Heart right ventricle (tissue), 16 donors: ENCODE results near the gene ARHGAP12. TPM values are rescaled to one million over a fixed set of nuclear protein-coding genes. Genes with fewer than 3 reads are reported as not detected.

Experiments
- ATAC-seq, 8 donors: fragments of 200-7000 bp; cut with Tn5 transposase; one replicate each; pipeline ENCODE4 v1.9.1; 2020; ENCODE audit warnings: mild to moderate bottlenecking in 8 of 8, moderate library complexity in 8 of 8, moderate number of reproducible peaks in 1 of 8
- DNase-seq, 2 donors: peaks; one replicate each; pipeline ENCODE4 v3.0.0-alpha.2; 2020
- H3K27ac ChIP-seq, 10 donors: fragments of 200-600 bp; sonication (generic) in 2 of 10; one replicate each; pipeline versions ENCODE4 v1.5.0 to v1.8.0; 2020 to 2022; ENCODE audit warnings: mild to moderate bottlenecking in 3 of 10
- H3K27me3 ChIP-seq, 7 donors: fragments of 200-600 bp; one replicate each; pipeline ENCODE4 v1.8.0; 2021 to 2022; ENCODE audit warnings: mild to moderate bottlenecking in 2 of 7
- H3K36me3 ChIP-seq, 9 donors: fragments of 200-600 bp; sonication (generic) in 1 of 9; one replicate each; pipeline versions ENCODE4 v1.5.0 to v1.8.0; 2020 to 2022; ENCODE audit warnings: mild to moderate bottlenecking in 2 of 9
- H3K4me1 ChIP-seq, 9 donors: fragments of 200-600 bp; sonication (generic) in 1 of 9; one replicate each; pipeline versions ENCODE4 v1.5.0 to v1.8.0; 2020 to 2022; ENCODE audit warnings: mild to moderate bottlenecking in 4 of 9
- H3K4me3 ChIP-seq, 10 donors: fragments of 200-600 bp; sonication (generic) in 2 of 10; one replicate each; pipeline versions ENCODE4 v1.5.0 to v1.8.0; 2020 to 2022; ENCODE audit warnings: mild to moderate bottlenecking in 7 of 10, moderate library complexity in 2 of 10
- H3K9me3 ChIP-seq, 11 donors: fragments of 200-600 bp in 10 of 11; sonication (generic) in 2 of 11; one replicate each; pipeline versions ENCODE4 v1.5.0 to v1.8.0; 2013 to 2022; ENCODE audit warnings: mild to moderate bottlenecking in 2 of 11, control low read depth in 1 of 11, moderate library complexity in 1 of 11
- WGBS, 2 donors: extraction: QIAGEN DNeasy Blood & Tissue Kit; methylation state at CpG; one replicate each; pipeline ENCODE4 v1.1.7; 2013; ENCODE audit warnings: inconsistent platforms in 1 of 2; 5-methylcytosine and 5-hydroxymethylcytosine counted together
- intact Hi-C, 10 donors: fragments of 100-400 bp; cut with DNase I; formaldehyde crosslinking; loops; one replicate each; pipeline versions ENCODE4 v1.11.1 to v1.14.2; 2022
- polyA plus RNA-seq, 2 donors: library from polyadenylated mRNA; stranded (reverse); fragments of 200-250 nt; gene quantifications; one replicate each; pipeline ENCODE4 v1.2.3, GENCODE V29; 2013
- total RNA-seq, 10 donors: library from RNA; stranded (reverse); fragmentation: NEBNext Ultra II Directional in 3 of 10; extraction: Animal tissue kit (Norgen Biotek cat#: 25700) in 3 of 10; gene quantifications; one replicate each; pipeline versions ENCODE4 v1.2.1 to v1.2.4, GENCODE V29; 2021 to 2023
- TF ChIP-seq, protein P1 (sequence below), 9 donors: fragments of 200-600 bp; sonication (generic) in 2 of 9; IDR thresholded peaks; one replicate each; pipeline versions ENCODE4 v1.5.0 to v1.8.0; 2021 to 2022; ENCODE audit warnings: antibody characterized with exemption in 9 of 9, mild to moderate bottlenecking in 5 of 9, moderate library complexity in 1 of 9
- donor health status: Arrhythmogenic right ventricular cardiomyopathy.
- donor health status: ischemic (EF 13 %, LVEDD 7.1; RV severe dilation, severe dysfunction).
- donor health status: healthy with polysubstance abuse.
- donor health status: DM: no; HTN: yes; CAD: no.
- donor health status: DM: no; HTN: no; CAD: no.
- donor health status: ischemic (EF 25% LVEDD 6.9; RV normal size, moderate dysfunction).
- donor health status: ischemic (EF 25% LVEDD 5.7; RV mildly dilated, moderate dysfunction).
- donor health status: healthy.
- donor health status: DM: yes; HTN: yes; CAD: no.
- donor health status: Ischemic cardiomyopathy.
- donor health status: ischemic (EF 35%, LVEDD 5.7; RV mildly dilated, moderate dysfunction).
- donor health status: nonischemic (EF 11% LVEDD 7.7; RV severe dilation, severe dysfunction).
- donor health status: DM: yes; HTN: yes; CAD: no.
- donor health status: PGD.
- donor health status: ischemic (EF 29% LVEDD 5.4; RV normal size, mild dysfunction).
- donor health status: nonischemic (EF 23%, LVEDD 6.1; RV moderate dilation, normal function).

ARHGAP12 gene
- total and polyA plus RNA-seq, 12 donors = 7.6 to 35.2 (median 21.0) TPM

- ATAC-seq (no peak), DNase-seq (no peak)
- intact Hi-C loops = loop anchor here in 1 of 10 donors (5.0 kb wide), 1 partner anchor 1051 kb away; no protein-coding TSS in a partner anchor
- Histone ChIP-seq H3K4me1 (peaks cover 0 to 6% (median 0%) of the 10 kb centered on the region in 9 donors), H3K27me3 (no peaks in the 10 kb centered on the region), H3K27ac (no peak overlapping the region), H3K4me3 (no peak overlapping the region), H3K36me3 (no peaks in the 10 kb centered on the region), H3K9me3 (peaks cover 0 to 14% (median 0%) of the 10 kb centered on the region in 11 donors)
- TF ChIP-seq, protein P1, sequence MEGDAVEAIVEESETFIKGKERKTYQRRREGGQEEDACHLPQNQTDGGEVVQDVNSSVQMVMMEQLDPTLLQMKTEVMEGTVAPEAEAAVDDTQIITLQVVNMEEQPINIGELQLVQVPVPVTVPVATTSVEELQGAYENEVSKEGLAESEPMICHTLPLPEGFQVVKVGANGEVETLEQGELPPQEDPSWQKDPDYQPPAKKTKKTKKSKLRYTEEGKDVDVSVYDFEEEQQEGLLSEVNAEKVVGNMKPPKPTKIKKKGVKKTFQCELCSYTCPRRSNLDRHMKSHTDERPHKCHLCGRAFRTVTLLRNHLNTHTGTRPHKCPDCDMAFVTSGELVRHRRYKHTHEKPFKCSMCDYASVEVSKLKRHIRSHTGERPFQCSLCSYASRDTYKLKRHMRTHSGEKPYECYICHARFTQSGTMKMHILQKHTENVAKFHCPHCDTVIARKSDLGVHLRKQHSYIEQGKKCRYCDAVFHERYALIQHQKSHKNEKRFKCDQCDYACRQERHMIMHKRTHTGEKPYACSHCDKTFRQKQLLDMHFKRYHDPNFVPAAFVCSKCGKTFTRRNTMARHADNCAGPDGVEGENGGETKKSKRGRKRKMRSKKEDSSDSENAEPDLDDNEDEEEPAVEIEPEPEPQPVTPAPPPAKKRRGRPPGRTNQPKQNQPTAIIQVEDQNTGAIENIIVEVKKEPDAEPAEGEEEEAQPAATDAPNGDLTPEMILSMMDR (IDR thresholded peaks at IDR 0.05) = no peak
These were observed 24.4 kb upstream of the ARHGAP12 start for GRCh38 chr10:31953080-31953479.

DNA sequence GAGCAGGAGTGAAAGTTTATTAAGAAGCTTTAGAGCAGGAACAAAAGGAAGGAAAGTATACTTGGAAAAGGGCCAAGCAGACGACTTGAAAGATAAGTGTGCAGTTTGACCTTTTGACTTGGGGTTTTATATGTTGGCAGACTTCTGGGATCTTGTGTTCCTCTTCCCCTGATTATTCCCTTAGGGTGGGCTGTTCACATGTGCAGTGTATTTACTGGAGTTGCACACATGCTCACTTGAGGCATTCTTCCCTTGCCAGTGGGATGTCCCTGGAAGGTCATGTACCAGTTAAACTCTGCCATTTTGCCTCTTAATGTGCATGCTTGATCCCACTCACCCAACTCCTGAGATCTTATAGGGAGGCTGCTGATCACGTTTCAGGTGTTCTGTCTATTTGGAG is 23.4 kb upstream of the ARHGAP12 start:
- DNase-seq (no peak), ATAC-seq (no peak)
- H3K9me3 ChIP-seq = peaks cover 0 to 14% (median 0%) of the 10 kb centered on the region in 11 donors
- H3K27me3 ChIP-seq = no peaks in the 10 kb centered on the region
- H3K4me3 ChIP-seq = no peak overlapping the region
- H3K36me3 ChIP-seq = no peaks in the 10 kb centered on the region
- H3K4me1 ChIP-seq = peaks cover 0 to 16% (median 0%) of the 10 kb centered on the region in 9 donors
- 32 to 42% methylated on average over 2 of the region's 2 CpGs for WGBS, 2 donors
- intact Hi-C loops = loop anchor here in 1 of 10 donors (5.0 kb wide), 1 partner anchor 1050 kb away; no protein-coding TSS in a partner anchor
- TF ChIP-seq, protein P1 (IDR thresholded peaks at IDR 0.05) = no peak
- H3K27ac ChIP-seq = no peak overlapping the region

DNA sequence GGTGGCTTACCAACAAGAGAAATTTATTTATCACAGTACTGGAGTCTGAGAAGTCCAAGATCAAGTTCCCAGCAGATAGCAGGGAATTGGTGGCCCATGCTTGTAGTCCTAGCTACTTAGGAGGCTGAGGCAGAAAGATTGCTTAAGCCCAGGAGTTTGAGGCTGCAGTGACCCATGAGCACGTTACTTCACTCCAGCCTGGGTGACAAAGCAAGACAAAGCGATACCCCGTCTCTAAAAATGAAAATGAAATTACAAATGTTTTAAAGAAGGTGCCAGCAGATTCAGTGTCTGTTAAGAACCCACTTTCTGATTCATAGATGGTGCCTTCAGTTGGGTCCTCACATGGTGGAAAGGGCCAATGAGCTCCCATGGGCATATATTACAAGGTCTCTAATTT is 20.6 kb upstream of the ARHGAP12 start:
- H3K27ac ChIP-seq = no peak overlapping the region
- intact Hi-C loops = loop anchor here in 6 of 10 donors (5.0 to 10.0 kb wide), 3 partner anchors 84 to 1227 kb away; no protein-coding TSS in a partner anchor
- 89 to 90% methylated on average over 3 of the region's 3 CpGs for WGBS, 2 donors
- TF ChIP-seq, protein P1 (IDR thresholded peaks at IDR 0.05) = no peak
- H3K4me1 ChIP-seq = peaks cover 0 to 31% (median 3%) of the 10 kb centered on the region in 9 donors
- peaks cover 0 to 8% (median 0%) of the 10 kb centered on the region in 11 donors for H3K9me3 ChIP-seq
- DNase-seq (no peak), ATAC-seq (no peak)
- H3K4me3 ChIP-seq = no peak overlapping the region
- H3K36me3 ChIP-seq = no peaks in the 10 kb centered on the region
- H3K27me3 ChIP-seq = no peaks in the 10 kb centered on the region

DNA sequence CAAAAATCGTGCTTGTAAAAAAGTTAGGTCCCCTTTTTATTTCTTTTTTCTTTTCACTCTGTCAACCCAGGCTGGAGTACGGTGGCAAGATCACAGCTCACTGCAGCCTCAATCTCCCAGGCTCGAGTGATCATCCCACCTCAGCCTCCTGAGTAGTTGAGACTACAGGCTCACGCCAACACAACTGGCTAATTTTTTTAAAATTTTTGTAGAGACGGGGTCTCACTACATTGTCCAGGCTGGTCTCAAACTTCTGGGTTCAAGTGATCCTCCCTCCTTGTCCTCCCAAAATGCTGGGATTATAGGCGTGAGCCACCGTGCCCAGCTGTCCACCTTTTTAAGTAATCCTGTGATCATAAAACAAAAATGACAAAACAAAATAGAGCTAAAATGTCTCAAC is 19.4 kb upstream of the ARHGAP12 start:
- 89 to 92% methylated on average over 7 of the region's 7 CpGs for WGBS, 2 donors
- Histone ChIP-seq H3K4me3 (peak overlapping the region in 2 of 10 donors; percentile 2 to 9), H3K4me1 (peaks cover 0 to 33% (median 3%) of the 10 kb centered on the region in 9 donors), H3K27ac (peak overlapping the region in 3 of 10 donors; percentile 9 to 35 (median 34)), H3K27me3 (no peaks in the 10 kb centered on the region), H3K36me3 (no peaks in the 10 kb centered on the region), H3K9me3 (no peaks in the 10 kb centered on the region)
- DNase-seq (no peak), ATAC-seq (peak in 1 of 8 donors; percentile 29)
- intact Hi-C loops = loop anchor here in 6 of 10 donors (5.0 to 10.0 kb wide), 3 partner anchors 83 to 1226 kb away; no protein-coding TSS in a partner anchor
- TF ChIP-seq, protein P1 (IDR thresholded peaks at IDR 0.05) = no peak
